ENCODE measurements around the gene ASPSCR1. TPM values are rescaled to one million over a fixed set of nuclear protein-coding genes. Genes with fewer than 3 reads are reported as not detected.

ASPSCR1 gene
- total and polyA plus RNA-seq, 10 of the 15 experiments (the other 5 are each of a cell fraction or from before 2014, with no cell fraction given) = 1.5 to 48.4 (median 25.4) TPM

DNA sequence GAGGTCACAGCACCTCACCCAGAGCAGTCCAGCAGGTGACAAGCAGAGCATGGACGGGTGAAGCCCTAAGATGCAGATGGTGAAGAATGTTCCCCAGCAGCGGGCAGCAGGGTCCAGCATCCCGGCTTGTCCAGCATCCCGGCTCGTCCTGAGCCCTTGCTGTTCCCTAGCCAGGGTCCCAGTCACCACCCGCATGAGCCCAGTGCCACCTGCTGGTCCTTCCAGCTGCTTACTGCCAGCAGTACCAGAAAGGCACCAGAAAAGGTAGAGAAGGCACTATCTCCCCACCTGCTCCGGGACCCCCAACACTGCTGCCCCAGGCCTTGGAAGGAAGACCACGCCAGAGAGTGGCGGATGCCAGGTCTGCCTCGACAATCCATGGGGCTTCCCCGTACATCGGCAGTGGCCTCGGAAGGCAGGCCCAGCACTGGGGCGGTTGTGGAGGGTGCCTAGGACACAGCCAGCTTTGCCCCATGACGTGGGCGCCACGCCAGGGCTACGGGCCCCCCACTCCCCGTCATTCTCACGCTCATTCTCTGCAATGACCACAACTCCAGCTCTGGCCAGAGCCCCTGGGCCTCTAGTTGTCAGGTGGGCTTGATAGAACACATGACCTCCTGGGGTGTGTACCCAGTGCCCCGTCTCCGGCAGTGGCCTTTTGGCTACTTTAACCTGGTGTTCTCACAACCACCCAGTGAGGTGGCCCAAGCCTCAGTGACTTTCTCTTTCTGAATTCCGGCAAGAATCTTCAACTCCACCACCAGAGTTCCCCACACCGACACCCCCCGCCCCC is 43.9 kb downstream of the ASPSCR1 start:
- Histone ChIP-seq H4K20me1 (ENCODE audit: control insufficient read depth, insufficient read depth) (no peaks in the 10 kb centered on the region), H3K27ac (ENCODE audit: control insufficient read depth, insufficient read depth) (peak overlapping the region; percentile 69), H3K4me3 (peak overlapping the region; percentile 89), H3K9ac (ENCODE audit: control insufficient read depth, insufficient read depth, low read length) (peak overlapping the region; percentile 85), H3K79me2 (ENCODE audit: control insufficient read depth, insufficient read depth, low read length) (peaks cover 26% of the 10 kb centered on the region), H3K27me3 (replicated peaks in 1 of 2; ENCODE audit: control insufficient read depth in 2 of 2, insufficient read depth in 2 of 2, low read length in 1 of 2) (no peaks in the 10 kb centered on the region), H3K4me1 (ENCODE audit: control insufficient read depth, insufficient read depth, low read length) (peaks cover 14% of the 10 kb centered on the region), H3K9me3 (replicated peaks; ENCODE audit: control insufficient read depth, insufficient read depth, low read length) (no peaks in the 10 kb centered on the region), H3K4me2 (ENCODE audit: control insufficient read depth, insufficient read depth) (peak overlapping the region; percentile 95), H2AFZ (ENCODE audit: control insufficient read depth, low read depth, low read length) (no peak overlapping the region; the same call in 1 of the 2 replicates), H3K36me3 (ENCODE audit: control insufficient read depth in 2 of 2, insufficient read depth in 2 of 2, low read length in 1 of 2) (no peaks in the 10 kb centered on the region; a peak in 2 of 4 replicates)
- WGBS (ENCODE audit: insufficient coverage, insufficient replicate concordance, low lambda C conversion rate, missing lambda C conversion rate) = 7% methylated on average over 25 of the region's 25 CpGs
- intact Hi-C loops (cut with micrococcal nuclease; ENCODE audit: unreplicated experiment) (loop anchor here (1.0 to 5.0 kb wide), 2 partner anchors 62 to 159 kb away; partner anchors contain the start of gene P4HB), in situ Hi-C loops (cut with MboI) (no loop called here)
- ChIA-PET SMC1A (ENCODE audit: uncharacterized antibody, unreplicated experiment) (interaction anchor here (0.6 to 1.8 kb wide), 7 partner anchors 54 to 399 kb away, joined by 3 to 9 read pairs (median 3); no protein-coding TSS in a partner anchor), RAD21 (ENCODE audit: unreplicated experiment) (interaction anchor here (0.5 to 4.4 kb wide), 10 partner anchors 9 to 509 kb away, joined by 3 to 68 read pairs (median 6); partner anchors contain the start of genes DCXR and NOTUM), CTCF (interaction anchor here (0.7 to 5.0 kb wide), 23 partner anchors 9 to 287 kb away, joined by 3 to 89 read pairs (median 4); partner anchors contain the start of genes DCXR and NOTUM), POLR2A (interaction anchor here (0.6 to 2.6 kb wide), 3 partner anchors 16 to 306 kb away, joined by 3 to 13 read pairs (median 8); partner anchors contain the start of gene DCXR)
- no TSS peak for BruUV-seq (replicated peaks)
- TF ChIP-seq, protein P1, sequence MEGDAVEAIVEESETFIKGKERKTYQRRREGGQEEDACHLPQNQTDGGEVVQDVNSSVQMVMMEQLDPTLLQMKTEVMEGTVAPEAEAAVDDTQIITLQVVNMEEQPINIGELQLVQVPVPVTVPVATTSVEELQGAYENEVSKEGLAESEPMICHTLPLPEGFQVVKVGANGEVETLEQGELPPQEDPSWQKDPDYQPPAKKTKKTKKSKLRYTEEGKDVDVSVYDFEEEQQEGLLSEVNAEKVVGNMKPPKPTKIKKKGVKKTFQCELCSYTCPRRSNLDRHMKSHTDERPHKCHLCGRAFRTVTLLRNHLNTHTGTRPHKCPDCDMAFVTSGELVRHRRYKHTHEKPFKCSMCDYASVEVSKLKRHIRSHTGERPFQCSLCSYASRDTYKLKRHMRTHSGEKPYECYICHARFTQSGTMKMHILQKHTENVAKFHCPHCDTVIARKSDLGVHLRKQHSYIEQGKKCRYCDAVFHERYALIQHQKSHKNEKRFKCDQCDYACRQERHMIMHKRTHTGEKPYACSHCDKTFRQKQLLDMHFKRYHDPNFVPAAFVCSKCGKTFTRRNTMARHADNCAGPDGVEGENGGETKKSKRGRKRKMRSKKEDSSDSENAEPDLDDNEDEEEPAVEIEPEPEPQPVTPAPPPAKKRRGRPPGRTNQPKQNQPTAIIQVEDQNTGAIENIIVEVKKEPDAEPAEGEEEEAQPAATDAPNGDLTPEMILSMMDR (IDR thresholded peaks at IDR 0.05 in 2 of 3, conservative IDR thresholded peaks at IDR 0.05 in 1 of 3; ENCODE audit: control insufficient read depth in 2 of 3, extremely low read depth in 1 of 3, insufficient read depth in 1 of 3, low read depth in 3 of 3, low read length in 3 of 3) = peak; percentile 71 to 87 (median 86)
- TF ChIP-seq, protein P2, sequence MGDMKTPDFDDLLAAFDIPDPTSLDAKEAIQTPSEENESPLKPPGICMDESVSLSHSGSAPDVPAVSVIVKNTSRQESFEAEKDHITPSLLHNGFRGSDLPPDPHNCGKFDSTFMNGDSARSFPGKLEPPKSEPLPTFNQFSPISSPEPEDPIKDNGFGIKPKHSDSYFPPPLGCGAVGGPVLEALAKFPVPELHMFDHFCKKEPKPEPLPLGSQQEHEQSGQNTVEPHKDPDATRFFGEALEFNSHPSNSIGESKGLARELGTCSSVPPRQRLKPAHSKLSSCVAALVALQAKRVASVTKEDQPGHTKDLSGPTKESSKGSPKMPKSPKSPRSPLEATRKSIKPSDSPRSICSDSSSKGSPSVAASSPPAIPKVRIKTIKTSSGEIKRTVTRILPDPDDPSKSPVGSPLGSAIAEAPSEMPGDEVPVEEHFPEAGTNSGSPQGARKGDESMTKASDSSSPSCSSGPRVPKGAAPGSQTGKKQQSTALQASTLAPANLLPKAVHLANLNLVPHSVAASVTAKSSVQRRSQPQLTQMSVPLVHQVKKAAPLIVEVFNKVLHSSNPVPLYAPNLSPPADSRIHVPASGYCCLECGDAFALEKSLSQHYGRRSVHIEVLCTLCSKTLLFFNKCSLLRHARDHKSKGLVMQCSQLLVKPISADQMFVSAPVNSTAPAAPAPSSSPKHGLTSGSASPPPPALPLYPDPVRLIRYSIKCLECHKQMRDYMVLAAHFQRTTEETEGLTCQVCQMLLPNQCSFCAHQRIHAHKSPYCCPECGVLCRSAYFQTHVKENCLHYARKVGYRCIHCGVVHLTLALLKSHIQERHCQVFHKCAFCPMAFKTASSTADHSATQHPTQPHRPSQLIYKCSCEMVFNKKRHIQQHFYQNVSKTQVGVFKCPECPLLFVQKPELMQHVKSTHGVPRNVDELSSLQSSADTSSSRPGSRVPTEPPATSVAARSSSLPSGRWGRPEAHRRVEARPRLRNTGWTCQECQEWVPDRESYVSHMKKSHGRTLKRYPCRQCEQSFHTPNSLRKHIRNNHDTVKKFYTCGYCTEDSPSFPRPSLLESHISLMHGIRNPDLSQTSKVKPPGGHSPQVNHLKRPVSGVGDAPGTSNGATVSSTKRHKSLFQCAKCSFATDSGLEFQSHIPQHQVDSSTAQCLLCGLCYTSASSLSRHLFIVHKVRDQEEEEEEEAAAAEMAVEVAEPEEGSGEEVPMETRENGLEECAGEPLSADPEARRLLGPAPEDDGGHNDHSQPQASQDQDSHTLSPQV (IDR thresholded peaks at IDR 0.05) = no peak
- no peak for TF ChIP-seq NFYB (IDR thresholded peaks at IDR 0.05; ENCODE audit: insufficient read depth, low read depth, low read length)
- TF ChIP-seq YBX1 (IDR thresholded peaks at IDR 0.05) = no peak
- TF ChIP-seq SMC3 (IDR thresholded peaks at IDR 0.05; ENCODE audit: borderline replicate concordance, low read length) = peak; percentile 90
- TF ChIP-seq SMARCA5 (IDR thresholded peaks at IDR 0.05) = peak; percentile 52; the same call in 1 of the 2 replicates
- TF ChIP-seq GATAD2B (conservative IDR thresholded peaks at IDR 0.05; ENCODE audit: low read depth) = peak; percentile 56; the same call in 1 of the 2 replicates
- peak; percentile 53 for TF ChIP-seq IKZF1 (conservative IDR thresholded peaks at IDR 0.05)
- peak; percentile 34; the same call in 1 of the 2 replicates for TF ChIP-seq NR2F1 (conservative IDR thresholded peaks at IDR 0.05)
- TF ChIP-seq PAX5 (IDR thresholded peaks at IDR 0.05; ENCODE audit: borderline replicate concordance, low read depth, low read length) = 0 out of 2 replicates have a peak, but pooled peaks have one; percentile 14
- TF ChIP-seq RAD21 (IDR thresholded peaks at IDR 0.05; ENCODE audit: insufficient read depth, low read depth, low read length) = peak; percentile 87
- DNase-seq (ENCODE audit: low read depth, low spot score) = no peak
- peak; percentile 32 for ATAC-seq
- FAIRE-seq = peak; percentile 44
